GM21576 (cell line): ENCODE measurements around the gene FGF14.
"Not testable (repeated sequence)": the region's sequence is repeated elsewhere in the genome, so short reads cannot be mapped to it uniquely, and the experiment has no call there.

Experiments used
- ATAC-seq: cut with Tn5 transposase; IDR thresholded peaks from one replicate; pipeline ENCODE4 v1.9.1; 2021; ENCODE audit warnings: mild to moderate bottlenecking, moderate library complexity; ENCODE audit not compliant: unreplicated experiment

FGF14 gene

DNA sequence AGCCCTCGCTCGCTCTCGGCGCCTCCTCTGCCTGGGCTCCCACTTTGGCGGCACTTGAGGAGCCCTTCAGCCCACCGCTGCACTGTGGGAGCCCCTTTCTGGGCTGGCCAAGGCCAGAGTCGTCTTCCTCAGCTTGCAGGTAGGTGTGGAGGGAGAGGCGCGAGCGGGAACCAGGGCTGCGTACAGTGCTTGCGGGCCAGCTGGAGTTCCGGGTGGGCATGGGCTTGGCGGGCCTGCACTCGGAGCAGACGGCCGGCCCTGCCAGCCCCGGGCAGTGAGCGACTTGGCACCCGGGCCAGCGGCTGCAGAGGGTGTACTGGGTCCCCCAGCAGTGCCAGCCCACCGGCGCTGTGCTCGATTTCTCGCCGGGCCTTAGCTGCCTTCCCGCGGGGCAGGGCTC is 333.5 kb downstream of the FGF14 start:
- not testable (repeated sequence) for ATAC-seq

DNA sequence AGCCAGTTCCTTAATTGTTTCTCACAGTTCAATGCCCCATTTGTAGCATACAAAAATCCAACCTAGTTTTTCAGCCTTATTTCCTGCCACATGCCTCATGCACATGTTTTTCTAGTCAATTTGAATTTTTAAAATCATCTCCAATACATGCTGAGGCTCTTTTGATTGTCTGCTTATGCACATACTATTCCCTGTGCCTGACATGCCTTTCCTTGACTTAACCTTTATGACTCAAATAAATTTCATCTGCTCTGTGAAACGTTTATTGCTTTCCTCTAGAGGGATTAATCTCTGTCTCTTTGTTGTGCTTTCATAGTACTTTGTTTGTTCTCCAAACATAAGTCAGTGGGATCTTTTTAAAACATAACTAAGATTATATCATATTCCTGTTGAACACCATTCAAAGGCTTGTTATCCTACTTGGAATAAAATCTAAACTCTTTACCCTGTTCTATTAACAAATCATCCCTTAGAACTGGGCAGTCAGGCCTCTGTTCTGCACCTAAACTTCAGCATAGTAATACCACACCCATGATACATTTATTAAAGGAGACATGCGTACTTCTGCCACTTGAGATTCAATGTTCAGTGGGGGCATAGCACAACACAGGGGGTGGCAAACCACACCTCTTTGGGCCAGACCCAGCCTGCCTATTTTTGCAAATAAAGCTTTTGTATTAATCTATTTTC is 346.6 kb downstream of the FGF14 start:
- no peak for ATAC-seq

DNA sequence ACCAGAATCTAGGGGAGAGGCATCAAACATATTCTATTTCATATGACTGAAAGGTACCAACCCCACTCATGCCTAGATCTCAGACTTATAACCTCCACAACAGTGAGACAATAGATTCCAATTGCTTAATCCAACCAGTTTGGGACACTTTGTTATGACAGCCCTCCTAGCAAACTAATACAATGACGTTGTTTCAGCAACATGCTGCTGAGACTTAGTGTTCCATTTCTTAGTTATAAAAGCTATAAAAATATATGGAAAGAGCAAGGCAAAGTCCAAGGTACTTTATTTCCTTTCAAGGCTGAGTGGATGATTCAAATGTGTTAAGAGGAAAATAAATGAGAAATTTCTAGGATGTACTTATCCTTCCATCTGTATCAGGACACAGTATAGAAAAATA is 352.0 kb downstream of the FGF14 start:
- ATAC-seq: no peak

DNA sequence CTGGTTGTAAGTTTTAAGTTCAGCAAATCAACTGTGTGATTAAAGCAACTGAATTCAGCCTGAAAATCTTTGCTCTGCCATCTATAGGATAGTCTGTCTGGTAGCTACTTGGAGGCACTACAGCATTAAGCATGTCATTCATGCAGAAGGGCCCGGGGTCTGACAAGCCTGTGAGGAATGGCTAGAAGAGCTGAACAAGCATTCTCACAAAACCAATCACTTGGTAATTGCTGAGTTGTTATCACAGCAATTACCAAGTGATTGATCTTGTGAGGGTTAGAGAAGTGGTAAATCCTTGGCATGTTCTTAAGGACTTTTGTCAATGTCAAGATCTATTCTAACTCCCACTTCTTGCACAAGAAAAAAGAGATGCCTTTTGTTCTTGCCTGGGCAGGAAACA is 356.1 kb downstream of the FGF14 start:
- ATAC-seq: no peak

DNA sequence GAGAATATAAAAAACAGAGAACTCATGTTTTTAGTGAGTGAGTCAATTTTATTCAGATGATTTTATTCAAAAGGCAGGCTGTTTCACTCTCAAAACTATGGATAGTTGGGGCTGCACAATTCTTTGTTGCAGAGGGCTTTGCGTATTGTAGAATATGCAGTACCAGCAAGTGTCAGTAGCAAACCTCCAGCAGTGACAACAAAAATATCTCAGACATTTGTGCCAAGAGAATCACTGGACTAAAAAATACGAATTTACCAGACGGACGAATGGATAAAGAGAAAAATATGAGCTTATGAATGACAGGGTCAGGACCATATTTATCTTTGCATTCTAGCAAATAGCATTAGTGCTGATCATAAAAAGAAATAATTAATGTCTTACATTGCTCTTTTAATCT is 359.1 kb downstream of the FGF14 start:
- no peak for ATAC-seq

DNA sequence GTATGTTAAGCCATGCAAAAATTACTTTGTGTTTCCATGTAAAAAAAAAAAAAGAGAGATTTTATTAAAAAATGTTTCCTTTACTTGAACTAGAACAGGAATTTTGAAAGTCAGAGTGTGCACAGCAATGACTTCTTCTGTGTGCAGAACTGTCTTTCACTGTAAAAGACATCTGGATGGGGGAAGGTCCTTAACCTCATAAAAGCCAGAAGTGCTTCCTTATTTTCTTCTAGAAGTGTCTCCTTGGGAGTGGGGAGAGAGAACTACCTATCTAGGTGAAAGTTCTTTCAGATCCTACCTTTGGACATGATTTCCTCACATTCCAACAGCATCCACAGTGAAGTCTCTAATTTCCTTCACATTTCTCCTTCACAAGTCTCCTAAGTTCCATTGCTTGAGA is 360.3 kb downstream of the FGF14 start:
- ATAC-seq: no peak

DNA sequence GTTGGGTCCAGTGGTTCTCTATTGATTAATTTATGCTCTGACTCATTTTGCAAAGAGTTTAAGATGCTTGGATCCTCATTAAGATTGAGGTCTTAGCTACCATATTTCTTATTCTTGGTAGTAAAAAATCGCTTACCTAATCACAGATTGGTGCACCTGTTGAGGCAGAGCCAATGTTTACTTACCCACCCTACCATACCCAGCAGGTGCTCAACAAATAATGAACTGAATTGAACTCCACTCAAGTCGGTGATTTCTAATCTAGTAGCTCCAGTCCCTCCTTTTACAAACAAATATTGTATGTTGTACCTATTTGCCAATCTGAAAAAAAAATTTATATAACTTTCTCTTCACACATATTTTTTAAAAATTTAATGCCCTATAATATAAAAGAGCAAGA is 361.0 kb downstream of the FGF14 start:
- no peak for ATAC-seq

DNA sequence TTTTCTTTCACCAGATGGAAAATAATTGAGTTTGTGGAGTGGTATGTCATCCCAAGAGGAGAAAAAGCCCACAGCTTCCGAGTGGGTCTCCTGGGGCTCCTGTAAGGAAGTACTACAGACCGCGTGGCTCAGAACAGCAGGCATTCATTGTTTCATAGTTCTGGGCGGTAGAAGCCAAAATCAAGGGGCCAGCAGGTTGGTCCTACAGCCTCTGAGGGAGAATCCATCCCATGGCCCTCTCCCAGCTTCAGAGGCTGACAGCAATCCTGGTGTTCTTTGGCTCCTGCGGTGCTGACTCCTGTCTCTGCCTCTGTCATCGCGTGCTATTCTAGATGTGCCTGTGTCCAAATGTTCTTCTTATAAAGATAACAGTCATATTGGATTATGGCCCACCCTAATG is 362.6 kb downstream of the FGF14 start:
- no peak for ATAC-seq

DNA sequence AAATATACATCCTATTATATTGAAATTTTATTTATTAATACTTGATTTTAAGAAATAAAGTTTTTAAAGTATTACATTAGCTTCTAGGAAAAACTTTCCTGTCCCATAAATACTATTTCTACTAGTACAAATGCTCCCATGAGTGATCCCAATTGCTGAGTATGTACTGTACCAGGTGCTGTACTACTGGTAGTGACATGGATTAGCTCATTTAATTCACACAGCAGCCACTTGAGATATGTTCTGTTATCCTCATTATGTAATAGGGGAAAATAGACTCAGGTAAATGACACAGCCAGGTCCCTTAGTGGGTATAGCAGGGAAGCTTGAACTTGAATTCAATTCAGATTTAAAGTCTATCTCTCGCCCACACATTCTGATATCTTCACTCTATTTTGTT is 363.1 kb downstream of the FGF14 start:
- ATAC-seq: no peak

DNA sequence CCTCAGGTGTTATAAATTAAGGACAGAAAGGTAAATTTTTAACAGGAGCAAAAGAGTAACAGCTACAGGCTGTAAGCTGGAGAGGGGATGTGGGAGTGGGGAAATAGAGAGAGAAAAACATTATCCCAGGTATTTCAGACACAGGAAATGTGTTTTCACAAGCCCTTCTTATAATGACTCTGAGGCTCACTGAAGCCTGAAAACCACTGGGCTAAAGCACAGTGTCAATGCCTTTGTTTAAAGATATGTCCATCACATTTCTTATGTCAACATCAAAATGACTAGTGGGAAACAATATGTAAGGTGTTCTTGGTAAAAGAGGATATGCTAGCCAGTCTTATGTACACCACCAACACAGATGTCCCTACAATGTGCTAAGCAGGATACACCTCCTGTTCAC is 365.9 kb downstream of the FGF14 start:
- ATAC-seq: no peak

DNA sequence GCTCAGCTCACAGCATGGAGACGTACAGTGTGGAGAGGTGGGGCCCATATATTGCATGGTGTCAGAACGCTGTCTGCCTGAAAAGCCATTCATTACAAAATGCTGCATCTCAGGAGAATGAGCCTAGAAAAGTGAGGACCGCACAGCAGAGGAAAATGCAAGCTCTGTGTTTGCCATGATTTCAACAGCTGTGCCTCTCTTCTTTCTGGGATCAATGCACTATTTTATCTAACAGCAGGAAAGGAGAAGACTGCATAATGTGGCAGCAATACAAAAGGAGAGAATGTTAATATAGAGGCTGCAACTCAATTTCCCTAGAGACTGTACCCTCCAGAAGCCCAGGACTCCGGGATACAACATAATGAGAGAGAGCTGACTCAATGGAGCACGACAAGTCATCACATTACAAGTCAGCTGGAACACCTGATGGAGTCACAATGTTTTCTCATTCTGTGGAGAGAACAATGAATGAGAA is 368.0 kb downstream of the FGF14 start:
- no peak for ATAC-seq

DNA sequence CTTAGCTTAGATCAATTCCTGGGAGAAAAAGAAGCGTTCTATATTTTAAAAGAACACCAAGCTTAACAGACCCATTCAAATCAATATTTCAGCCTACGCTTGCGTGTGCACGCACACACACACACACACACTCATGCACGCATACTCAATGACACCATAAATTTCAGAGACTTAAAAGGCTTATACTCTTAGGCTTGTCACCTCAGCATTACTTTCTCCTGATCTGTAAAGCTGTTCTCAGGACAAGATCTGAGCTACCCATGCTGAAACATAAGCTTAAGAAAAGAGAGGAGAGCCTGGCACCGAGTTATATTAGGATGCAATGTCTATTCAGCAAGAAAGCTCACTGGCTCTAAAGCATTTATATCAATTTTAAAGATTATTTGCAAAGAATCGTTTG is 368.5 kb downstream of the FGF14 start:
- ATAC-seq: no peak

DNA sequence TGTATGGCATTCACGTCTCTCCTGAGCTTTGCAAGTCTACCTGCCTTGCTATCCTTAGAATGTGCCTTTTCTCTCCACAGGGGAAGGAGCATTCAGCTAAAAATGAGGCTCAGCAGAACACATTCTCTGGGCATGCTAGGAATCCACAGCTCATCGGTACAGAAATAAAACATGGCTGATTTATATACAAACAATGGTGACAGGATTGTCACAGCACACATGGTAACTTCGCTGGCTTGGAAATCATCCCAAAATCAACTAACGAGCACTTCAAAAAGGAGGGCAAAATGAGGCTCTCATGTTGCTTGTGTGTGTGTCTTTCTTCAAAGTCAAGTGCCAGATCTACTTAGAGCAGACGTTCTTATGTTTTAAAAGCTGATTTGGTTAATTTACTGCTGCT is 373.0 kb downstream of the FGF14 start:
- no peak for ATAC-seq

DNA sequence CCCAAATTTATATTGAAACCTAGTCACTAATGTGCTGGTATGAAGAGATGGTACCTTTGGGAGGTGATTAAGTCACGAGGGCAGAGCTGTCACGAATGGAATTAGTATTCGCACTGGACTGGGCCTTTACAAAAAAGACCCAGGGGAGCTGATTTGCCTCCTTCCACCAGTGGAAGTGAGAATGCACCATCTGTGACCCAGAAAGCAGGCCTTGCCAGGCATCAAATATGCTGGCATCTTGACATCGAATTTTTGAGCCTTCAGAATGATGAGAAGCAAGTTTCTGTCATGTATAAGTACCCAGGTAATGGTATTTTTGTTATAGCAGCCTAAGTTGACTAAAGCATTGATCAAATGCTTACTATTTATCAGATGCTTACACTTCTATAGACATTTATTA is 373.6 kb downstream of the FGF14 start:
- ATAC-seq: no peak

DNA sequence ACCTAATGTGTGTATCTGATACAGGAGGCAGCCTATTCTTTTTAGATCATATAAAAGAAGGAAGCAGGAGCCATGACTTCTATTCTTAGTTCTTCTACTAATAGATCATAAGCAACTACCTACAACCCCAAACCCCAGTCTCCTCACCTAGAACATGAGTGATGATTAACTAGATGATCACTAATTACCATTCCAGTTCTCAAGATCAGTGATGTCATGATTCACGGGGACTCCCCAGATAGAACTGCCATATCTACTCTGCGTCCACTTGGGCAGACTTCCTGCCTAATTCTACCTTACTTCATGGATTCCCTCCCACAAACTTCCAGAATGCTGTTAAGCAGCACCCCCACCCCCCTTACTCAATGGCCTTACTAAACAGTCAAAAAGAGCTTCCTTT is 380.1 kb downstream of the FGF14 start:
- no peak for ATAC-seq

DNA sequence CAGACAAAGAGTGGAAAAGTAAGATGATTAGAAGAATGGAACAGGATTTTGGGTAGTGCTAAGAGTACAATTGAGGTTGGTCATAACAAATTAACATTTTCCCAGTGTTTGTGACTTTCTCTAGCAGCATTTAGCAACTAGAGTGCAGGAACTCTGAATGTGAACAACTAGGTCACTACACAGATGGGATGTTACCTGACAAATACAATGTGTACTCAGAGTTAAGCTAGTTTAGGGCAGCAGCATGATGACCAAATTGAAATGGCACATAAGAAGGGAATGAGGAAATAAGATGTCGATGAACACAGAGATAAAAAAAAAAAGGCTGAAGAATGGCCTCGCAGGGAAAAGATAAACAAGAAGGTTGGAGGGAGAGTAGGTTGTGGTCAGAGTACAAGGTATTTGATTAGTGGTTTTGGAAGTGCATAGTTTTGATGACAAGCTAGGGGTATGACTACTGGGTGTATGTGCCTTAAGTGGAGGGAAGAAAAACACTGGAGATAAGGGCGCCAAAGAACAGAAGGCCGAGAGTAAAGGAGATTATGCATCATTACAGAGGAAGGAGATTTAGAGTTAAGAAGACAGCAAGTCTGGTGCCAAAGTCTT is 381.1 kb downstream of the FGF14 start:
- ATAC-seq: no peak

DNA sequence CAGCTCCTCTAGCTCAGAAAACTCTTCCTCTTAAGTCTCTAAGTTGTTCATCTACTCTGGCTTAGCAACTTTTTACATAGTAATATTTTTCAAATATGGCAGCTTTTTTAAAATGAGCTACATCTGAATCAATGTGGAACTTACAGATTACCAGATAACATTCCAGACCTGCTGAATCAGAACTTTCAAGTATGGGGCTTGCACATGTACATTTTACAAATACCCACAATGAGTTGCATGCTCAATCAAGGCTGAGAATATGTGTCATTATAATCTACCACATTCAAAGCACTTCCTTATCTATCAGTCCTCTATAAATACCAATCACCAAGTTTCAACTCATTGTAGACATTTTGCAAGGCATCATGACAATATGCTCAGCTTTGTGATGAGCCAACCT is 383.1 kb downstream of the FGF14 start:
- ATAC-seq: no peak

DNA sequence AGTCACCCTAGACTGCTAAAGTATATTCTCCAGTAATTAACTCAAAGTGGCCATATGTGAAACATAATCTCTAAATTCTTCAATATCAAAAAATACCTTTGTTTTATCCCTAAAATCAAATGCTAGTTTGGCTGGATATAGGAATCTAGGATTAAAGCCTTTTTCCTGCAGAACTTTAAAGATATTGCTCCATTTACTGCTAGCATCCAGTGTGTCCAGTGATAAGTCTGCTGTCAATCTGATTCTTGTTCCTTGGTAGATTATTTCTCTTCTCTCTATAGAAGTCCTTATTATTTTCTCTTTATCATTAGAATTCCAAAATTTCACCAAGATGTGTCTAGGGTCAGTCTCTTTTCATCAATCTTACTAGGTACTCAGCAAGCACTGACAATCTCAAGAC is 384.6 kb downstream of the FGF14 start:
- no peak for ATAC-seq

DNA sequence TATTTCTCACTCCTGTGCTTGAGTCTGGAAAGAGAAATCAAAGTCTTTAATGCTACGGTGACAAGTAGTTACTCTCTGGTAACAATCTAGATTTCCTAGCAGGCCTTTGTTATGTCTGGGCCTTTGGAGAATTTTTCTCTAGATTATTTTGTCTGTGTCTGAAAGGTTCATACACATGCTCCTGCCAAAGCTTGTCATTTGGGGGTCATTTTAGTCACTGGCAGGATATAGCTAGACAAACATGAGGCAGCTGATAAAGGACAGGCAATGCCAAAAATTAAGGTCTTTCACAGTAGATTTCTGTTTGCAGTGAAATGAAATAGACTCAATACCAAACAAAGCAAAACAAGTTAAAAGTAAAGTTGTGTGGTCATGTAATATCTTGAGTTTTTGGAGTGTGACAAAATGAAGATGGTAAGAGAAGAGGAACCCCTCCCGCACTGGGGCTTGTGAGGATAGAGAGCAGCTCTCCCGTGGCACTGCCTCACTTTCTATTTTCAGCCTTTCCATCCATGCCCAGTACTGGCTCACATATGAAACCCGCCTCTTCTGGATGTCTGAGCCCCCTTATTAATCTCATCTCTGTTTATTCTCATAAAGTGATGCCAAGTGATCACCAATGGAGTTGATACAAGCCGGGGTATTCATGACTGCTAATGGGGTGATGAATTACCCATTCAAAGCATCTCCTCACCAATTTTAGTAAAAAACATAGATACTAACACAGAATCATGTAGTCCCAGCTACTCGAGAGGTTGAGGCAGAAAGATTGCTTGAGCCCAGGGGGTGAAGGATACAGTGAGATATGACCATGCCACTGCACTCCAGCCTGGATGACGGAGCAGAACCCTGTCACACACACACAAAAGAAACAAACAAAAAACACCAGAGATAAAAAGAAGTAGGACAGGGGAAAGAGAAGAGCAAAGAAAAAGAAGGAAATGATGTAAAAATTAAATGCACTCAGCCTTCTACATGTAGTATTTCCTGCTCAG is 389.3 kb downstream of the FGF14 start:
- ATAC-seq: no peak

DNA sequence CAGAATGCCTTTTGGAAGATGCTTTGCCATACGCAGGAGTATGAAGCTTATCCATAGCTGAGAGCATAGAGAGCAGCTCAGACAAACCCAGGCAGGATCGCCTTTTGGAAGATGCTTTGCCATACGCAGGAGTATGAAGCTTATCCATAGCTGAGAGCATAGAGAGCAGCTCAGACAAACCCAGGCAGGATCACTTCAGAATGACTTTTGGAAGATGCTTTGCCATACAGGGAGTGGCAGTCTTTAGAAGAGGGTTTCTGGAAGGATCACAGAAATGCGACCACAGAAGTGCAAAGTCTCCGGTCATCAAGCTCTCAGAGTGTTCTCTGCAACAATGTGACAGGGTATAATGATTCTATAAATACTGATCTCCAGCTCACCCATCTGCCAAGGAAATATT is 390.4 kb downstream of the FGF14 start:
- not testable (repeated sequence) for ATAC-seq

DNA sequence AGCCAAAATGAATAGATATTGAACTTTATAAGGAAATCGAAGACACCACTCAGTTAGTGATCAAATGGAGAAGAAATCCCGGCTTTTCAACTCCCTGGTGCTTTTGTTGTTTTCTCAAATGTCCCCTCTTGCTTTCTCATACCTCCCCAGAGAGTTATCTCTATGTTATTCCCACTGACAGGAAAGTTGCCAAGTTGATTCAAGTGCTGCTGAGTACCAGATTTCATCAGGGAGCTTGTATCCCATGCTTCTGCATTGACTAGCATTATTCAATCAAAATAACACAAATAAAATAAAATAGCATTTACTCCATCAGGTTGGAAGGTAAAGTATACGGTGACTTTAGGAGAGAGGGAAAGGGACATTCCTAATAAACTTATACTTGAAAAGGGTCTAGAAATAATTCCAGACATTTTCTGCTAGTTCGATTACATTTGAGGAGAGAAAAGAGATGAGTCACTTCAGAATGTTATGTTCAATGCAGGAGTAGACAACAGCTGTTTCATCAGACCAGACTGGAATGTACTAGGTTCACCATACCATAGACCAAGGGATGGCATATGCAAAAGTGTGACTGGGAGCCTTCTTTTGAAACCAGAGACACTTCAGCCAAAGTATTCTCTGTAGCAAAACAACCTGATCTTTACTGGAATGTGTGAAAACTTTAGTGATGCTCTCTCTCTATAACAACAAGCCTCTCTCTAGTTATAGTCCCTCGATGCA is 397.8 kb downstream of the FGF14 start:
- no peak for ATAC-seq
